ENCODE results near the gene IGFL1. TPM values are rescaled to one million over a fixed set of nuclear protein-coding genes. Genes with fewer than 3 reads are reported as not detected.
A peak's percentile ranks its signal among the peaks of the same experiment; 100 is the strongest.
"Not testable (repeated sequence)": the region's sequence is repeated elsewhere in the genome, so short reads cannot be mapped to it uniquely, and the experiment has no call there.

Gene IGFL1
- total RNA-seq, 3 donors from 2014 or later = not detected

- Mint-ChIP-seq H3K27me3 (ENCODE audit: low read depth) (peaks cover 36% of the 10 kb centered on the region), H3K4me1 (ENCODE audit: low read depth) (no peaks in the 10 kb centered on the region), H3K9me3 (no peaks in the 10 kb centered on the region), H3K4me3 (no peak overlapping the region), H3K36me3 (ENCODE audit: insufficient read depth) (no peaks in the 10 kb centered on the region)
- ATAC-seq (no peak), DNase-seq (no peak)
Measured at GRCh38 chr19:46256855-46257254, 27.3 kb downstream of the IGFL1 start.

DNA sequence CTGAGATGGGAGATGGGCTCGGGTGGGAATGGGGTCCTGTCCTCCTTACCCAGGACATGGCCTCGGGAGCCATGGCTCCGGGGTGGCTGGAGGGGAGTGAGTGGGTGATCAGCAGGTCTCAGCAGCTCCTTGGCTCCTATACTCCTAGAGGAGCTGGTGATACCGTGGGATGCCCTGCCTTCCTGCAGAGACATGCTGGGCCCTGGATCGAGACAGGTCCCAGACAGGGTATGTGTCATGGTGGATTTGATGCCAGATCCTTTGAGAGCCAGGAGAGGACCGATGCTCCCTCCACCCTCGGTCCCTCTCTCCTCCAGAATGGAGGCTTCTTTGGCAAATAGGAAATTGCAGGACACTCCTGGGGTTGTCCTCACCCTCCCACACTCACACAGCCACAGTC lies 32.0 kb downstream of the IGFL1 start:
- Mint-ChIP-seq H3K4me1 (ENCODE audit: low read depth) (peaks cover 12% of the 10 kb centered on the region), H3K27me3 (ENCODE audit: low read depth) (peaks cover 36% of the 10 kb centered on the region)
- not testable (repeated sequence) for H3K9me3 Mint-ChIP-seq; H3K4me3 Mint-ChIP-seq; ATAC-seq; DNase-seq; H3K36me3 Mint-ChIP-seq (ENCODE audit: insufficient read depth)

DNA sequence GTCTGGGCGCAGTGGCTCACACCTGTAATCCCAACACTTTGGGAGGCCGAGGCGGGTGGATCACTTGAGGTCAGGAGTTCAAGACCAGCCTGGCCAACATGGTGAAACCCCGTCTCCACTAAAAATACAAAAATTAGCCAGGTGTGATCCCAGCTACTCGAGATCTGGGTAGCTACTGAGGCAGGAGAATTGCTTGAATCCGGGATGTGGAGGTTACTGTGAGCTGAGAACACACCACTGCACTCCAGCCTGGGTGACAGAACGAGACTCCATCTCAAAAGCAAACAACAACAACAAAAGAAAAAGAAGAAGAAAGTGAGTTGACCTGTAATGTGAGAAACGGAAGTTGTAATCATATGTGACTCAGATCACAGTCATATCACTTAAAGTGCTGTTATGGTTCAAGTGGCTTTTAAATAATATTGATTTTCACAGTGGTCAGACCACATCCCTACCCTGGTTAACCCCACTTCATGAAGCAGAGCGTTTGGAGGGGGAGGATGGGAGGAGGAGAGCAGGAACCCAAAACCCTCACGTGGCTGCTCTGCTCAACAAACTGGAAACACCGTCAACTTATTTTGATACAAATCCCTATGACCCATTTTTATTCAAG lies 33.2 kb downstream of the IGFL1 start:
- H3K36me3 Mint-ChIP-seq (ENCODE audit: insufficient read depth) = not testable (repeated sequence)
- peak overlapping the region; percentile 30 for H3K4me3 Mint-ChIP-seq
- ATAC-seq = peak; percentile 95 to 97

GRCh38 chr19:46264801-46265200 lies 35.3 kb downstream of the IGFL1 start:
- peaks cover 14% of the 10 kb centered on the region for H3K4me1 Mint-ChIP-seq (ENCODE audit: low read depth)
- ATAC-seq; H3K4me3 Mint-ChIP-seq; DNase-seq; H3K9me3 Mint-ChIP-seq; H3K36me3 Mint-ChIP-seq (ENCODE audit: insufficient read depth): not testable (repeated sequence)
- peaks cover 42% of the 10 kb centered on the region for H3K27me3 Mint-ChIP-seq (ENCODE audit: low read depth)

More for the DNA sequence above, 33.2 kb downstream of the IGFL1 start:
- peaks cover 39% of the 10 kb centered on the region for H3K27me3 Mint-ChIP-seq (ENCODE audit: low read depth)
- H3K4me1 Mint-ChIP-seq (ENCODE audit: low read depth) = peaks cover 12% of the 10 kb centered on the region
- DNase-seq = peak; percentile 12
- not testable (repeated sequence) for H3K9me3 Mint-ChIP-seq

DNA sequence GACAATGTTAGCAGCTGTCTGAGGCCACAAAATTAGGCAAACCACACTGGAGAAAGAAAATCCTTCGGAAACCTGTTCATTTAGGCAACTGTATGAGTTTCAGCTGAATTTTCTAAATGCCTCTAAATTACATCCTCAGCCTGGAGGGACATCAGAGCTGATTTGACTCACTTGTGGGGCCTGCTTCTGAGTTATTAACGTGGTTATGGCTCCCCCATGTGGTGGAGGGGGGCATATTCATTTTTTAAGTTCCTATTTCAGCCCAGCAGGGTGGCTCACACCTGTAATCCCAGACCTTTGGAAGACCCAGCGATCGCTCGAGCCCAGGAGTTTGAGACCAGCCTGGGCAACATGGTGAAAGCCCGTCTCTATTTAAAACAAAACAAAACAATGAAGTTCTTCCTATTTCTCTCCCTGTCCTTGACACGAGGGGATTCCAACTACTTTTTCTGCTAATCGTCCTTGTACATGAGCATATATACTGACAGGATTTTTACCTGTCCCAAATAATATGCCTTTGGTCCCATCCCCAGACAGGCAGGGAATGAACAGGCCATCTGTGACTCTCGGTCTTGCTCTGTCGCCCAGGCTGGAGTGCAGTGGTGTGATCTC lies 35.8 kb downstream of the IGFL1 start:
- H3K36me3 Mint-ChIP-seq (ENCODE audit: insufficient read depth) = no peaks in the 10 kb centered on the region
- peak; percentile 56 for DNase-seq
- no peak overlapping the region for H3K4me3 Mint-ChIP-seq
- H3K9me3 Mint-ChIP-seq = no peaks in the 10 kb centered on the region
- peak; percentile 62 to 72 for ATAC-seq
- peaks cover 38% of the 10 kb centered on the region for H3K27me3 Mint-ChIP-seq (ENCODE audit: low read depth)
- H3K4me1 Mint-ChIP-seq (ENCODE audit: low read depth) = peaks cover 14% of the 10 kb centered on the region

DNA sequence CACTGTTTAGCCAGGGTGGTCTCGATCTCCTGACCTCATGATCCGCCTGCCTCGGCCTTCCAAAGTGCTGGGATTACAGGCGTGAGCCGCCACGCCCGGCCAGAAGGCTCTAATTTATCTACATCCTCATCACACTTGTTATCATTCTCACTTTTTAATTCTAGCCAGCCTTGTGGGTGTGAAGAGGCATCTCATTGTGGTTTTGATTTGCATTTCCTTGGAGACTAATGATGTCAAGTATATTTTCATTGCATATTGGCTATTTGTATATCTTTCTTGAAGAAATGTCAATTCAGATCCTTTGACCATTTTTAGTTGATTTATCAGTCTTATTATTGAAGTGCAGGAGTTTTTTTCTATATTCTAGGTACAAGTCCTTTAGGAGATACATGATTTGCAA lies 39.6 kb downstream of the IGFL1 start:
- H3K4me1 Mint-ChIP-seq (ENCODE audit: low read depth) = peaks cover 11% of the 10 kb centered on the region
- H3K9me3 Mint-ChIP-seq = no peaks in the 10 kb centered on the region
- H3K36me3 Mint-ChIP-seq (ENCODE audit: insufficient read depth) = no peaks in the 10 kb centered on the region
- H3K27me3 Mint-ChIP-seq (ENCODE audit: low read depth) = peaks cover 47% of the 10 kb centered on the region
- no peak overlapping the region for H3K4me3 Mint-ChIP-seq
- no peak for DNase-seq
- no peak for ATAC-seq

GRCh38 chr19:46270521-46271256 lies 41.1 kb downstream of the IGFL1 start:
- ATAC-seq (no peak), DNase-seq (no peak)
- Mint-ChIP-seq H3K27me3 (ENCODE audit: low read depth) (peaks cover 41% of the 10 kb centered on the region), H3K9me3 (no peaks in the 10 kb centered on the region), H3K4me3 (no peak overlapping the region), H3K36me3 (ENCODE audit: insufficient read depth) (no peaks in the 10 kb centered on the region), H3K4me1 (ENCODE audit: low read depth) (peaks cover 11% of the 10 kb centered on the region)

DNA sequence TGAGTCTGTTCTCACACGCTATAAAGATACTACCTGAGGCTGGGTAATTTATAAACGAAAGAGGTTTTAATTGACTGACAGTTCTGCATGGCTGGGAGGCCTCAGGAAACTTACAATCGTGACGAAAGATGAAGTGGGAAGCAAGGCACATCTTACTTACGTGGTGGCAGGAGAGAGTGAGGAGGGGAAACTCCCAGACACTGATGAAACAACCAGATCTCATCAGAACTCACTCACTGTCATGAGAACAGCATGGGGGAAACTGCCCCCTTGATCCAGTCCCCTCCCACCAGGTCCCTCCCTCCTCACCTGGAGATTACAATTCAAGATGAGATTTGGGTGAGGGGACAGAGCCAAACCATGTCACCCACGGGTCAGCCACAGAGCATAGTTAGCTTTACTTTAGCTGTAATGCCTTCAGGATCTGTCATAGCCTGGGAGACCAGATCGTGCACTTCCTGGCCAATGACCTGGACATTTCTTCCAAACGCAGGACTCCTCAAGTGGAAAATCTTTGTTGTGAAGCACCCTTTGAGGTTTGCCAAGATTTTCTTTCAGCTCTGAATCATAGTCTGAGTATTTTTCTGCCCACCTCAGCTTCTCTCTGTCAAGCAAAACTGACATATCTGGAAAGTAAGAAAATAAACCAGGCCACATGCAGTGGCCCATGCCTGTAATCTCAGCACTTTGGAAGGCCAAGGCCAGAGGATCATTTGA lies 42.1 kb downstream of the IGFL1 start:
- DNase-seq (no peak), ATAC-seq (peak; percentile 80 to 83)
- Mint-ChIP-seq H3K4me1 (ENCODE audit: low read depth) (peaks cover 11% of the 10 kb centered on the region), H3K36me3 (ENCODE audit: insufficient read depth) (no peaks in the 10 kb centered on the region), H3K27me3 (ENCODE audit: low read depth) (peaks cover 38% of the 10 kb centered on the region), H3K9me3 (no peaks in the 10 kb centered on the region), H3K4me3 (no peak overlapping the region)

DNA sequence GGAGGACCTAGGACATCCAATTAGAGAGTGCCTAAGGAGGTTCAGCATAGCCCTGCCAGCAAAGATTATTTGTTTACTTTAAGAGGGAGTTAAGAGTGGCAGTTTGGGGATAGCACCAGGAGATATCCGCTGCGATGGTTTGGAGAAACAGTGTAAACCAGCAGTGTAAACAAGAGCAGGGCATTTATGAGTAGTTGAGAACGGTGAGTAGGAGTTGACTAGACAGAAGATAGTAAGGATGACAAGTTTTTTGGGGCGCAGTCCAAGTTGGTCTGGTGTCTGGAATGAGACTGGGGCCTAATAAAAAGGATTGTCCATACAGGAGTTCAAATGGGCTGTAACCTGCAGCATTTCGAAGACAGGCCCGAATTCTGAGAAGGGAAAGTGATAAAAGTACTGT lies 44.4 kb downstream of the IGFL1 start:
- DNase-seq; H3K9me3 Mint-ChIP-seq; ATAC-seq; H3K4me3 Mint-ChIP-seq; H3K36me3 Mint-ChIP-seq (ENCODE audit: insufficient read depth): not testable (repeated sequence)
- peaks cover 26% of the 10 kb centered on the region for H3K27me3 Mint-ChIP-seq (ENCODE audit: low read depth)
- peaks cover 11% of the 10 kb centered on the region for H3K4me1 Mint-ChIP-seq (ENCODE audit: low read depth)

- DNase-seq = no peak
- Mint-ChIP-seq H3K4me3 (no peak overlapping the region), H3K4me1 (ENCODE audit: low read depth) (no peaks in the 10 kb centered on the region), H3K36me3 (ENCODE audit: insufficient read depth) (no peaks in the 10 kb centered on the region), H3K27me3 (ENCODE audit: low read depth) (peaks cover 4% of the 10 kb centered on the region), H3K9me3 (no peaks in the 10 kb centered on the region)
- ATAC-seq = no peak
Measured at GRCh38 chr19:46279177-46279576, 49.6 kb downstream of the IGFL1 start.

Other genes with a start within 250 kb of the IGFL1 start
- 10 to 100 TPM; 16.1 to 18.0 (median 18.0) TPM for gene CCDC61, start 234.3 kb upstream of the IGFL1 start, total RNA-seq
- gene PGLYRP1, start 206.7 kb upstream of the IGFL1 start, total RNA-seq = not detected
- gene IGFL4, start 188.7 kb upstream of the IGFL1 start, total RNA-seq = not detected
- gene IGFL3, start 105.1 kb upstream of the IGFL1 start, total RNA-seq = not detected
- gene IGFL2, start 81.5 kb upstream of the IGFL1 start, total RNA-seq = not detected
- gene HIF3A, start 67.3 kb downstream of the IGFL1 start, total RNA-seq = under 1 TPM in 1 of 3 donors, not detected in 2; 0.54 TPM
- 100 to 1,000 TPM; 149 to 154 (median 154) TPM for gene PPP5C, start 117.3 kb downstream of the IGFL1 start, total RNA-seq
- gene CCDC8, start 183.8 kb downstream of the IGFL1 start, total RNA-seq = under 1 TPM in 2 of 3 donors, not detected in 1; 0.05 to 0.08 TPM
- gene PNMA8C, start 199.2 kb downstream of the IGFL1 start, total RNA-seq = not detected
- gene PNMA8A, start 241.8 kb downstream of the IGFL1 start, total RNA-seq = under 1 TPM in 1 of 3 donors, not detected in 2; 0.41 TPM